Endothelial cell (in vitro differentiated cells): ENCODE data around the gene KRT222. TPM values are rescaled to one million over a fixed set of nuclear protein-coding genes. Genes with fewer than 3 reads are reported as not detected.

Experiments used
- DNase-seq: peaks from one replicate; pipeline ENCODE4 v3.0.0; 2021; ENCODE audit warnings: low spot score
- H3K27ac Mint-ChIP-seq: one replicate; pipeline ENCODE4 v1.8.0; 2021; ENCODE audit warnings: mixed read lengths, inconsistent platforms; ENCODE audit not compliant: unreplicated experiment
- H3K27me3 Mint-ChIP-seq: one replicate; pipeline ENCODE4 v1.8.0; 2021; ENCODE audit warnings: mild to moderate bottlenecking, moderate library complexity, mixed read lengths, inconsistent platforms; ENCODE audit not compliant: unreplicated experiment
- H3K36me3 Mint-ChIP-seq: one replicate; pipeline ENCODE4 v1.8.0; 2021; ENCODE audit warnings: mild to moderate bottlenecking, low read depth, mixed read lengths, inconsistent platforms; ENCODE audit not compliant: unreplicated experiment
- H3K4me1 Mint-ChIP-seq: one replicate; pipeline ENCODE4 v1.8.0; 2021; ENCODE audit warnings: mild to moderate bottlenecking, mixed read lengths, inconsistent platforms; ENCODE audit not compliant: unreplicated experiment
- H3K4me3 Mint-ChIP-seq: one replicate; pipeline ENCODE4 v1.8.0; 2021; ENCODE audit warnings: mild to moderate bottlenecking, mixed read lengths, inconsistent platforms; ENCODE audit not compliant: unreplicated experiment
- H3K9me3 Mint-ChIP-seq: one replicate; pipeline ENCODE4 v1.8.0; 2021; ENCODE audit warnings: mixed read lengths, inconsistent platforms; ENCODE audit not compliant: unreplicated experiment
- CTCF ChIP-seq: fragments of 200-600 bp; sonication (generic); IDR thresholded peaks from one replicate; pipeline ENCODE4 v1.5.0; 2021; ENCODE audit warnings: antibody characterized with exemption; ENCODE audit not compliant: unreplicated experiment
- total RNA-seq: library from RNA; stranded (reverse); fragmentation: NEBNext Ultra II Directional; extraction: Animal tissue kit (Norgen Biotek cat#: 25700); gene quantifications from one replicate; pipeline ENCODE4 v1.2.1, GENCODE V29; 2021; ENCODE audit not compliant: unreplicated experiment

The KRT222 gene
- total RNA-seq, 1 donor from 2014 or later: 1.2 TPM

GRCh38 chr17:40605306-40605705 lies 59.7 kb downstream of the KRT222 start:
- Mint-ChIP-seq H3K4me3 (no peak overlapping the region), H3K4me1 (no peaks in the 10 kb centered on the region), H3K27me3 (no peaks in the 10 kb centered on the region), H3K36me3 (no peaks in the 10 kb centered on the region), H3K27ac (no peak overlapping the region), H3K9me3 (no peaks in the 10 kb centered on the region)
- no peak for DNase-seq
- no peak for TF ChIP-seq CTCF

Other genes starting within 250 kb of the KRT222 start
- 28.3 TPM for gene TOP2A, start 247.3 kb downstream of the KRT222 start, total RNA-seq
- gene IGFBP4, start 221.7 kb downstream of the KRT222 start, total RNA-seq: 1,531 TPM
- 0.08 TPM for gene TNS4, start 163.6 kb downstream of the KRT222 start, total RNA-seq
- 0.51 TPM for gene CCR7, start 99.7 kb downstream of the KRT222 start, total RNA-seq
- gene SMARCE1, start 17.4 kb downstream of the KRT222 start, total RNA-seq: 138 TPM
- gene KRT24, start 38.6 kb upstream of the KRT222 start, total RNA-seq: not detected
- not detected for gene KRT25, start 90.2 kb upstream of the KRT222 start, total RNA-seq
- gene KRT26, start 107.0 kb upstream of the KRT222 start, total RNA-seq: not detected
- not detected for gene KRT27, start 117.4 kb upstream of the KRT222 start, total RNA-seq
- gene KRT28, start 134.8 kb upstream of the KRT222 start, total RNA-seq: not detected
- 28.2 TPM for gene KRT10, start 157.4 kb upstream of the KRT222 start, total RNA-seq
- gene KRT12, start 202.0 kb upstream of the KRT222 start, total RNA-seq: not detected
- not detected for gene KRT20, start 220.1 kb upstream of the KRT222 start, total RNA-seq